Osteocyte (in vitro differentiated cells): ENCODE measurements around the gene RFX5. TPM values are rescaled to one million over a fixed set of nuclear protein-coding genes. Genes with fewer than 3 reads are reported as not detected.

Experiments
- DNase-seq: peaks from one replicate; pipeline ENCODE4 v3.0.0; 2021; ENCODE audit warnings: mixed read lengths; ENCODE audit not compliant: unreplicated experiment; ENCODE audit errors: extremely low spot score
- H3K27ac Mint-ChIP-seq: one replicate; pipeline ENCODE4 v1.8.0; 2021; ENCODE audit warnings: mild to moderate bottlenecking, mixed read lengths; ENCODE audit not compliant: unreplicated experiment
- H3K27me3 Mint-ChIP-seq: one replicate; pipeline ENCODE4 v1.8.0; 2021; ENCODE audit warnings: mixed read lengths; ENCODE audit not compliant: unreplicated experiment
- H3K36me3 Mint-ChIP-seq: one replicate; pipeline ENCODE4 v1.8.0; 2021; ENCODE audit warnings: mixed read lengths; ENCODE audit not compliant: unreplicated experiment
- H3K4me1 Mint-ChIP-seq: one replicate; pipeline ENCODE4 v1.8.0; 2021; ENCODE audit warnings: mixed read lengths; ENCODE audit not compliant: unreplicated experiment
- H3K4me3 Mint-ChIP-seq: one replicate; pipeline ENCODE4 v1.8.0; 2021; ENCODE audit warnings: mild to moderate bottlenecking, moderate library complexity, mixed read lengths; ENCODE audit not compliant: unreplicated experiment
- H3K9me3 Mint-ChIP-seq: one replicate; pipeline ENCODE4 v1.8.0; 2021; ENCODE audit warnings: mixed read lengths; ENCODE audit not compliant: unreplicated experiment
- CTCF ChIP-seq: fragments of 200-600 bp; sonication (generic); IDR thresholded peaks from 2 replicates; pipeline ENCODE4 v1.5.0; 2021; ENCODE audit warnings: antibody characterized with exemption, mild to moderate bottlenecking, moderate library complexity
- total RNA-seq: library from RNA; stranded (reverse); gene quantifications from 2 replicates; pipeline ENCODE4 v1.2.1, GENCODE V29; 2021

RFX5 gene
- total RNA-seq, 1 donor from 2014 or later, result 37.9 TPM

DNA sequence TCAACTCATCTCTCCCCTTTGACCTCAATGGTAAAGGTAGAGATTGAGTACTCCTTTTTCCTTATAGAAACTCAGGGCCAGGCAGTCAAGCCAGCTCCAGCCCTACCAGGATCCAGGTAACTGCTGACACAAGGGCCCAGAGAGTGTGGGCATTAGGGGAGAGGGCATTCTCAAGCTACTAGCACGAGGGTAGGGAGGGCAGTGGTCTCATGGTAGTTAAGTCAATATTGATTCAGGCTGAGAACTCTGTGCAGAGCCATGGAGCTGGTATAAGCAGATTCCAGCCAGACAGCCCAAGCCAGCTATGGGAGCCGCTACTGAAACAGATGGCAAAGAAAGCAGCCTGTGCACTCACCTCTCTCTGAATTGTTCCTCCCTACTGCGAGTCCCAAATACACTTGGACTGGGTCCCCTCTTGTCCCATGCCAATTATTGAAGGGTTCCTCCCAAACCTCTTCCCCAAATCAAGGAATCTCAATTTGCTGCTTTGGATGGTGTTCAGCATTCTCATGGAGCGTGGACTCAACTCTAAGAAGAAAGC, 22.6 kb downstream of the RFX5 start:
- no peak for DNase-seq
- Mint-ChIP-seq H3K4me3 (no peak overlapping the region), H3K36me3 (peaks cover 14% of the 10 kb centered on the region), H3K9me3 (no peaks in the 10 kb centered on the region), H3K4me1 (peaks cover 20% of the 10 kb centered on the region), H3K27ac (no peak overlapping the region), H3K27me3 (no peaks in the 10 kb centered on the region)
- TF ChIP-seq CTCF, result no peak

DNA sequence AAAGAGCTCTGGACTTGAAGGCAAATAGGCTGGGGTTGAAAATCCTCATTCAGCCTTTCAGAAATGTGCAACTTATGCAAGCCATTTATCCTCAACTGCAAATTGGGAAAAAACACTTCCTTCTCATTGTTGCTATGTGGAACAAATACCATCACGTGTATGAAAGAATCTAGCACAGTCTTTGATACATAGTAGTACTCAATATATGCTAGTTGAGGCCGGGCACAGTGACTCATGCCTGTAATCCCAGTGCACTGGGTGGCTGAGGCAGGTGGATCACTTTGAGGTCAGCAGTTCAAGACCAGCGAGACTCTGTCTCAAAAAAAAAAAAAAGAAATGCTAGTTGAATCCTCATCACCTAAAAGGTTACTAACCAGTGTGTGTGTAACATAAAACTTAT, 28.1 kb downstream of the RFX5 start:
- H3K36me3 Mint-ChIP-seq, result peaks cover 40% of the 10 kb centered on the region
- no peaks in the 10 kb centered on the region for H3K27me3 Mint-ChIP-seq
- H3K27ac Mint-ChIP-seq, result no peak overlapping the region
- H3K9me3 Mint-ChIP-seq, result no peaks in the 10 kb centered on the region
- TF ChIP-seq CTCF, result no peak
- DNase-seq, result no peak
- no peak overlapping the region for H3K4me3 Mint-ChIP-seq
- peaks cover 7% of the 10 kb centered on the region for H3K4me1 Mint-ChIP-seq

- Mint-ChIP-seq H3K36me3 (peaks cover 48% of the 10 kb centered on the region), H3K27me3 (no peaks in the 10 kb centered on the region), H3K9me3 (no peaks in the 10 kb centered on the region), H3K4me1 (peaks cover 40% of the 10 kb centered on the region), H3K27ac (no peak overlapping the region), H3K4me3 (no peak overlapping the region)
- TF ChIP-seq CTCF, result no peak
- DNase-seq, result no peak
Measured at GRCh38 chr1:151315565-151316235, 31.4 kb downstream of the RFX5 start.

- peaks cover 42% of the 10 kb centered on the region for H3K36me3 Mint-ChIP-seq
- no peak for DNase-seq
- no peaks in the 10 kb centered on the region for H3K9me3 Mint-ChIP-seq
- H3K27me3 Mint-ChIP-seq, result no peaks in the 10 kb centered on the region
- H3K4me3 Mint-ChIP-seq, result no peak overlapping the region
- TF ChIP-seq CTCF, result no peak
- peak overlapping the region; percentile 79 for H3K27ac Mint-ChIP-seq
- peaks cover 53% of the 10 kb centered on the region for H3K4me1 Mint-ChIP-seq
Measured at GRCh38 chr1:151314137-151314875, 32.7 kb downstream of the RFX5 start.

DNA sequence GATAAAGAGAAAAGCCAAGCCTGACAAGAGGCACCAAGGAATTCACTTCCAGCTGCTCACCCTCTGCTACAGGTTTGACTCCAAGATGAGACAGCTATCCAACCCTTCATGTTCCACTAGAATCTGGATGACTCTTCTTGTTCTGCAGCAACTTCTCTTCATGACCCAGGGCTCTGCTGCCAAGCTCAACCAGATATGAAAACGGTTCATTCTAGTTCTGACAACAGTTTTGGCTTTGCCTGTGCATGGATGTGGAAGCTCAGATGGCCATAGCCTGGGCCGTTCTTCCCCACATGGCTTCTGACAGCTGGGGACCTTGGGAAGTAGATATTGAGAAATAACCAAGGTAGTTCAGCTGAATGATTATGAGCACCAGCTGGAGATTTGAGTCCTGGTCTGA, 33.6 kb downstream of the RFX5 start:
- no peak for TF ChIP-seq CTCF
- peaks cover 43% of the 10 kb centered on the region for H3K36me3 Mint-ChIP-seq
- H3K9me3 Mint-ChIP-seq, result no peaks in the 10 kb centered on the region
- H3K27me3 Mint-ChIP-seq, result no peaks in the 10 kb centered on the region
- H3K4me3 Mint-ChIP-seq, result no peak overlapping the region
- DNase-seq, result no peak
- H3K4me1 Mint-ChIP-seq, result peaks cover 59% of the 10 kb centered on the region
- H3K27ac Mint-ChIP-seq, result peak overlapping the region; percentile 89
